Measurements from ENCODE around the gene THAP7. TPM values are rescaled to one million over a fixed set of nuclear protein-coding genes. Genes with fewer than 3 reads are reported as not detected.

THAP7 gene
- total and polyA plus RNA-seq, 11 donors: 15.3 to 39.0 (median 20.3) TPM

GRCh38 chr22:20989323-20990138 lies 12.4 kb downstream of the THAP7 start:
- no peak for ATAC-seq

DNA sequence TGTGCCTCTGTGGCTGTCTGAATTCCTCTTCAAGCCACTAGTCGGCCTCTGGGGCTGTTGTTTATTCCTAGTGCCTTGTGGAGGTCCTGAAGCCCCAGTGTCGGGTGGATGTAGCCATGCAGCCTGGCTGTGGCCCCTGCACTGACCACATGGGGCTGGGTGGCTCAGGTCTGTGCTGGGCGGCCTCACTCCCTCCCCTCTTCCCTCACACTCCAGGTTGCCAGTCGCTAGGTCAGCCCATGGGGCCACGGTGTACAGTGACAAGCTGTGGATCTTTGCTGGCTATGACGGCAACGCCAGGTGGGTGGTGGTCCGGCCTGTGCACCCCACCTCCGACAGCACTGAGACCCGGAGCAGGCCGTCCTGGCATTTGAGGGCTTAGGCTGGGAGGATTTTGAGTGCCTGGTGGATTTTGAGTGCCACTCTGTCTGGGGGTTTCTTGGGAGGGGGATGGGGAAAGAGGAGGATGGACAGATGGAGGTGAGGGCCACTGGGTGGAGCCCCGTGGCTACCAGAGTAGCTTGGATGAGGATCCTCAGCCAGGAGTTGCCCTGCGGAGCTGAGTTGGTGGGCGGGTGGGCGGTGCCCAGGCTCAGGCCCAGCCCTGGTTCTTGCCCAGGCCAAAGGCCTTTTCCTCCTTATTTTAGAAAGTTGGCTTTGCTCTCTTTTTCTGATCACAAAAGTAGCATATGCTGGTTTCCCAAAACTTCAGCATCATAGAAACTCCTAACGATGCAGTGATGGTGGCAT lies 13.2 kb downstream of the THAP7 start:
- peaks cover 0 to 84% (median 65%) of the 10 kb centered on the region in 9 donors for H3K36me3 ChIP-seq
- TF ChIP-seq POLR2A (IDR thresholded peaks at IDR 0.05) (no peak), CTCF (IDR thresholded peaks at IDR 0.05) (no peak)
- H3K4me3 ChIP-seq: no peak overlapping the region
- H3K27me3 ChIP-seq: no peaks in the 10 kb centered on the region
- no peak overlapping the region for H3K27ac ChIP-seq
- ATAC-seq (no peak), DNase-seq (no peak)
- H3K4me1 ChIP-seq: peaks cover 0 to 3% (median 0%) of the 10 kb centered on the region in 12 donors
- no peaks in the 10 kb centered on the region for H3K9me3 ChIP-seq
- 86 to 93% (median 91%) methylated on average over 12 to 16 of the region's 16 CpGs for WGBS, 4 donors
- intact Hi-C loops (cut with DNase I): loop anchor here in 2 of 10 donors (10.0 kb wide), 3 partner anchors 74 to 134 kb away; partner anchors contain the start of genes CRKL (in 1 of the 2), PI4KA (in 1 of the 2) and SNAP29 (in 1 of the 2)

More at GRCh38 chr22:20989323-20990138, 12.4 kb downstream of the THAP7 start:
- WGBS, 4 donors: 66 to 74% (median 71%) methylated on average over 15 to 17 of the region's 17 CpGs
- intact Hi-C loops (cut with DNase I): loop anchor here in 3 of 10 donors (10.0 kb wide), 3 partner anchors 75 to 135 kb away; partner anchors contain the start of genes CRKL (in 2 of the 3), PI4KA (in 1 of the 3) and SNAP29 (in 1 of the 3)
- H3K27me3 ChIP-seq: no peaks in the 10 kb centered on the region
- peaks cover 0 to 86% (median 63%) of the 10 kb centered on the region in 9 donors for H3K36me3 ChIP-seq
- no peaks in the 10 kb centered on the region for H3K4me1 ChIP-seq
- no peak overlapping the region for H3K27ac ChIP-seq
- TF ChIP-seq CTCF (IDR thresholded peaks at IDR 0.05): no peak
- H3K4me3 ChIP-seq: no peak overlapping the region
- no peaks in the 10 kb centered on the region for H3K9me3 ChIP-seq
- no peak for DNase-seq

DNA sequence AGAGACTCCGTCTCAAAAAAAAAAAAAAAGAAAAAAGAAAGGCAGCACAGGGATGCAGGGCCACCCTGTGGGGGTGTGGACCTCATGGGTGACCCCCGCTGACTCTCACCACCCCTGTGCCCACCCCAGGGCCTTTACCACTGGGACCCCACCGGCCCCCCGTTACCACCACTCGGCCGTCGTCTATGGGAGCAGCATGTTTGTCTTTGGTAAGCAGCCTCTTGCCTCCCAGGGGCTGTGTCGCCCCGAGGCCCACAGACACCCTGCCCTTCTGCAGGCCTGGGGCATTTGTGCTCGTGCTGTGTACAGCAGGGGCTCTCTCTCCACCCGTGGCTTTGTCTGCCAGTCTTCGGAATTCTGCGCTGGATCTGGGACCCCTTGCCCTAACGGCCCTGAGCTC lies 14.5 kb downstream of the THAP7 start:
- intact Hi-C loops (cut with DNase I): loop anchor here in 2 of 10 donors (10.0 kb wide), 3 partner anchors 73 to 133 kb away; partner anchors contain the start of genes CRKL (in 1 of the 2), PI4KA (in 1 of the 2) and SNAP29 (in 1 of the 2)

More for the DNA sequence above, 14.5 kb downstream of the THAP7 start:
- DNase-seq: no peak
- Histone ChIP-seq H3K36me3 (peaks cover 0 to 77% (median 54%) of the 10 kb centered on the region in 9 donors), H3K27me3 (no peaks in the 10 kb centered on the region), H3K4me1 (peaks cover 0 to 14% (median 10%) of the 10 kb centered on the region in 12 donors), H3K4me3 (no peak overlapping the region), H3K27ac (no peak overlapping the region), H3K9me3 (no peaks in the 10 kb centered on the region)
- TF ChIP-seq CTCF (IDR thresholded peaks at IDR 0.05) (no peak), POLR2A (IDR thresholded peaks at IDR 0.05) (no peak)
- no peak for ATAC-seq
- WGBS, 4 donors: 88 to 94% (median 93%) methylated on average over 12 to 14 of the region's 14 CpGs
